ENCODE data around the gene ZCCHC7. TPM values are rescaled to one million over a fixed set of nuclear protein-coding genes. Genes with fewer than 3 reads are reported as not detected.
"Not testable (repeated sequence)": the region's sequence is repeated elsewhere in the genome, so short reads cannot be mapped to it uniquely, and the experiment has no call there.

ZCCHC7 gene
- total and polyA plus RNA-seq, 2 of the 8 experiments (the other 6 are each of a cell fraction or from before 2014, with no cell fraction given): 12.2 to 27.5 TPM

DNA sequence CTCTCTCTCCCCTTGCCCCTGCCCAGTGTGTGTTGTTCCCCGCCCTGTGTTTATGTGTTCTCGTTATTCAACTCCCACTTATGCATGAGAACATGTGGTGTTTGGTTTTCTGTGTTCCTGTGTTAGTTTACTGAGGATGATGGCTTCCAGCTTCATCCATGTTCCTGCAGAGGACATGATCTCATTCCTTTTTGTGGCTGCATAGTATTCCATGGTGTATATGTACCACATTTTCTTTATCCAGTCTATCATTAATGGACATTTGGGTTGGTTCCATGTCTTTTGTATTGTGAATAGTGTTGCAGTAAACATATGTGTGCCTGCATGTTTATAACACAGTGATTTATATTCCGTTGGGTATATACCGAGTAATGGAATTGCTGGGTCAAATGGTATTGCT lies 83.1 kb downstream of the ZCCHC7 start:
- CTCF ChIA-PET (ENCODE audit: partially characterized antibody): not testable (repeated sequence)

More for the DNA sequence above, 83.1 kb downstream of the ZCCHC7 start:
- H3K4ac ChIP-seq (replicated peaks; ENCODE audit: insufficient read length, low read depth, low read length); H3K23me2 ChIP-seq (ENCODE audit: low read depth, low read length); H3K9me3 ChIP-seq (ENCODE audit: insufficient read depth in 2 of 2, low read depth in 1 of 2, low read length in 1 of 2); H3K79me1 ChIP-seq (ENCODE audit: low read depth, low read length); H3K14ac ChIP-seq (ENCODE audit: insufficient read length); H3K27me3 ChIP-seq (replicated peaks in 1 of 4; ENCODE audit: control insufficient read depth in 3 of 4, extremely low read depth in 1 of 4, insufficient read depth in 3 of 4, low read length in 3 of 4); H2BK120ac ChIP-seq (replicated peaks; ENCODE audit: low read depth, low read length); H3K9ac ChIP-seq (replicated peaks in 1 of 4; ENCODE audit: extremely low read depth in 1 of 4, low read depth in 3 of 4, low read length in 3 of 4); H2AK5ac ChIP-seq (ENCODE audit: low read depth, low read length); H3K4me3 ChIP-seq (ENCODE audit: extremely low read depth in 1 of 4, insufficient read depth in 2 of 4, low read depth in 3 of 4, low read length in 4 of 4); H4K5ac ChIP-seq (ENCODE audit: insufficient read length, low read depth, low read length); H3K27ac ChIP-seq (ENCODE audit: low read depth, low read length); POLR2A ChIA-PET (ENCODE audit: partially characterized antibody); H3K36me3 ChIP-seq (ENCODE audit: control insufficient read depth in 2 of 4, insufficient read depth in 4 of 4, low read length in 3 of 4); H3K4me2 ChIP-seq (ENCODE audit: insufficient read depth in 1 of 2, low read depth in 2 of 2, low read length in 2 of 2); H3K18ac ChIP-seq (ENCODE audit: extremely low read depth, low read length); H2BK15ac ChIP-seq (ENCODE audit: low read length); H2BK12ac ChIP-seq (ENCODE audit: low read depth, low read length); H3K23ac ChIP-seq (ENCODE audit: insufficient read length); H2BK5ac ChIP-seq (ENCODE audit: low read depth, low read length); H4K20me1 ChIP-seq (replicated peaks in 1 of 2; ENCODE audit: control insufficient read depth in 1 of 2, insufficient read depth in 2 of 2, low read length in 2 of 2); DNase-seq (ENCODE audit: low read depth in 1 of 2, low spot score in 2 of 2); H2AFZ ChIP-seq (ENCODE audit: low read length); H4K91ac ChIP-seq (replicated peaks; ENCODE audit: insufficient read length, low read length); FAIRE-seq; H2BK20ac ChIP-seq (ENCODE audit: low read length); H3K56ac ChIP-seq (replicated peaks; ENCODE audit: insufficient read length, low read depth, low read length); H4K8ac ChIP-seq (ENCODE audit: extremely low read depth, insufficient read depth, low read length): not testable (repeated sequence)
- 92% methylated on average over 4 of the region's 4 CpGs; no CpG with 5 or more reads in 1 of the 2 experiments for WGBS, 2 experiments (ENCODE audit: extremely low coverage in 1 of 2, insufficient coverage in 1 of 2, insufficient read length in 1 of 2, insufficient replicate concordance in 2 of 2, low coverage in 1 of 2, low lambda C conversion rate in 2 of 2, missing lambda C conversion rate in 1 of 2)
- Histone ChIP-seq H3K79me2 (ENCODE audit: control insufficient read depth in 1 of 2, insufficient read depth in 2 of 2, low read length in 2 of 2) (peaks cover 0 to 27% of the 10 kb centered on the region in 2 experiments; a peak in 3 of 4 replicates), H3K4me1 (replicated peaks in 1 of 4; ENCODE audit: control insufficient read depth in 3 of 4, insufficient read depth in 4 of 4, low read length in 3 of 4) (peaks cover 2 to 20% (median 9%) of the 10 kb centered on the region in 4 experiments; a peak in 6 of 7 replicates)
